Progenitor cell of endocrine pancreas (in vitro differentiated cells): ENCODE results near the gene CHFR. TPM values are rescaled to one million over a fixed set of nuclear protein-coding genes. Genes with fewer than 3 reads are reported as not detected.

Experiments
- DNase-seq: peaks from one replicate; pipeline ENCODE4 v3.0.0; 2021; ENCODE audit warnings: low spot score; ENCODE audit not compliant: unreplicated experiment
- H3K27ac Mint-ChIP-seq: 2 replicates; pipeline ENCODE4 v1.8.0; 2021; ENCODE audit warnings: mild to moderate bottlenecking, moderate library complexity, mixed read lengths
- H3K27me3 Mint-ChIP-seq: 2 replicates; pipeline ENCODE4 v1.8.0; 2021; ENCODE audit warnings: mixed read lengths
- H3K36me3 Mint-ChIP-seq: 2 replicates; pipeline ENCODE4 v1.8.0; 2022; ENCODE audit warnings: mixed read lengths; ENCODE audit not compliant: insufficient read depth
- H3K4me1 Mint-ChIP-seq: 2 replicates; pipeline ENCODE4 v1.8.0; 2021; ENCODE audit warnings: low read depth, mixed read lengths
- H3K4me3 Mint-ChIP-seq: 2 replicates; pipeline ENCODE4 v1.8.0; 2021; ENCODE audit warnings: low read depth, mild to moderate bottlenecking, moderate library complexity, mixed read lengths
- H3K9me3 Mint-ChIP-seq: 2 replicates; pipeline ENCODE4 v1.8.0; 2021; ENCODE audit warnings: low read depth, mixed read lengths
- total RNA-seq: library from RNA; stranded (reverse); gene quantifications from 2 replicates; pipeline ENCODE4 v1.2.1, GENCODE V29; 2021
- TF ChIP-seq, protein P1 (sequence below): fragments of 200-600 bp; sonication (generic); IDR thresholded peaks from one replicate; pipeline ENCODE4 v1.5.0; 2021; ENCODE audit warnings: antibody characterized with exemption, mild to moderate bottlenecking; ENCODE audit not compliant: unreplicated experiment

Gene CHFR
- total RNA-seq, 1 donor from 2014 or later: 51.4 TPM

GRCh38 chr12:132834181-132834711 is 53.2 kb downstream of the CHFR start:
- H3K27ac Mint-ChIP-seq: no peak overlapping the region
- no peak overlapping the region for H3K4me3 Mint-ChIP-seq
- peaks cover 4% of the 10 kb centered on the region for H3K36me3 Mint-ChIP-seq
- H3K27me3 Mint-ChIP-seq: no peaks in the 10 kb centered on the region
- TF ChIP-seq, protein P1, sequence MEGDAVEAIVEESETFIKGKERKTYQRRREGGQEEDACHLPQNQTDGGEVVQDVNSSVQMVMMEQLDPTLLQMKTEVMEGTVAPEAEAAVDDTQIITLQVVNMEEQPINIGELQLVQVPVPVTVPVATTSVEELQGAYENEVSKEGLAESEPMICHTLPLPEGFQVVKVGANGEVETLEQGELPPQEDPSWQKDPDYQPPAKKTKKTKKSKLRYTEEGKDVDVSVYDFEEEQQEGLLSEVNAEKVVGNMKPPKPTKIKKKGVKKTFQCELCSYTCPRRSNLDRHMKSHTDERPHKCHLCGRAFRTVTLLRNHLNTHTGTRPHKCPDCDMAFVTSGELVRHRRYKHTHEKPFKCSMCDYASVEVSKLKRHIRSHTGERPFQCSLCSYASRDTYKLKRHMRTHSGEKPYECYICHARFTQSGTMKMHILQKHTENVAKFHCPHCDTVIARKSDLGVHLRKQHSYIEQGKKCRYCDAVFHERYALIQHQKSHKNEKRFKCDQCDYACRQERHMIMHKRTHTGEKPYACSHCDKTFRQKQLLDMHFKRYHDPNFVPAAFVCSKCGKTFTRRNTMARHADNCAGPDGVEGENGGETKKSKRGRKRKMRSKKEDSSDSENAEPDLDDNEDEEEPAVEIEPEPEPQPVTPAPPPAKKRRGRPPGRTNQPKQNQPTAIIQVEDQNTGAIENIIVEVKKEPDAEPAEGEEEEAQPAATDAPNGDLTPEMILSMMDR: no peak
- no peaks in the 10 kb centered on the region for H3K9me3 Mint-ChIP-seq
- no peaks in the 10 kb centered on the region for H3K4me1 Mint-ChIP-seq
- no peak for DNase-seq

- Mint-ChIP-seq H3K27me3 (no peaks in the 10 kb centered on the region), H3K9me3 (no peaks in the 10 kb centered on the region), H3K36me3 (peaks cover 4% of the 10 kb centered on the region), H3K4me3 (no peak overlapping the region), H3K4me1 (no peaks in the 10 kb centered on the region), H3K27ac (no peak overlapping the region)
- DNase-seq: no peak
- TF ChIP-seq, protein P1: no peak
These were observed 54.1 kb downstream of the CHFR start for GRCh38 chr12:132833341-132833740.

- Mint-ChIP-seq H3K9me3 (no peaks in the 10 kb centered on the region), H3K27ac (no peak overlapping the region), H3K27me3 (no peaks in the 10 kb centered on the region), H3K4me1 (peaks cover 14% of the 10 kb centered on the region), H3K36me3 (peaks cover 7% of the 10 kb centered on the region), H3K4me3 (no peak overlapping the region)
- no peak for DNase-seq
- TF ChIP-seq, protein P1: no peak
These were observed 55.6 kb downstream of the CHFR start for GRCh38 chr12:132831771-132832170.

DNA sequence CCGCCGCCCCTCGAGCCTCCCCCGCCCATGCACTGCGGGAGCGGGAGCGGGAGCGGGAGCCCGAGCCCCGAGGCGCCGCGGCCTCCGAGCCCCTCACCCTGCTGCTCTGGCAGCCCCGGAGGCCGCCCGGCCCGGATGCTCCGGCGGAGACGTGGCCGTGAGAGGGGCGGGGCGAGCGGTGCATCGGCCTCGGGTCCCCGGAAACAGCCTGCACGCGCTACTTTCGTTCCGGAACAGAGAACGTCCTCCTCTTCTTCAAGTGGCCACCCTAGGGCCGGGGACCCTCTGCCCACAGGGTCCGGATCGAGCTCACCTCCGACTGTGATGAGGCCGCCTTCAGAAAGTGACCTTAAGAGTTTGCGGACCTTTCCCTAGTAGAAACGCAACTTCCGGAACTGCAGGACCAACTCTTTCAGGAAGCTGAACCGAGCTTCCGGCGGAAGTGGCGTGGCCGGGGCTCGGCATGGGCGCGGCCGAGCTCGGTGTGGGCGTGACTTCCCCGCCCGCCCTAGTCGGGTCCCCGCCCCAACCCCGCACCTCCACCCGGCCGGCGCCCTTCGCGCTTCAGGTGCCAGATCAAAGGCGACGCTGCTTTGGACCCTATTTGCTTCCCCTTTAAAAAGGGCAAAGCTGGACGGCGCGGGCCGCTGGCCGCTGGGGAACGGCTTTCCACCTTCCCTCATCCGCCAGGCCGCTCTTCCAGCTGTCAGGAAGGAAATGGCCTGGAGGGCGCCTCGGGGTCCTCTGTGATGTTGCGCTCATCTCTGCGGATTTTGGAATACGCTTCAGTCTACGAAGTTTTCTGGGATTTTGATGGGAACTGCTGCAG is 58.5 kb downstream of the CHFR start, which contains the start of gene GOLGA3:
GOLGA3 (minus strand) TSS at position 164 of the 829 bp plus-strand sequence. CDS start 6,741 bp downstream, outside the sequence.
- Mint-ChIP-seq H3K27ac (peak within 1 kb of the TSS; percentile 100), H3K27me3 (no peaks in the 10 kb centered on the region), H3K4me1 (peaks cover 14% of the 10 kb centered on the region), H3K9me3 (no peaks in the 10 kb centered on the region), H3K4me3 (peak within 1 kb of the TSS; percentile 98), H3K36me3 (peaks cover 12% of the 10 kb centered on the region)
- TF ChIP-seq, protein P1: no peak
- DNase-seq: peak; percentile 89

DNA sequence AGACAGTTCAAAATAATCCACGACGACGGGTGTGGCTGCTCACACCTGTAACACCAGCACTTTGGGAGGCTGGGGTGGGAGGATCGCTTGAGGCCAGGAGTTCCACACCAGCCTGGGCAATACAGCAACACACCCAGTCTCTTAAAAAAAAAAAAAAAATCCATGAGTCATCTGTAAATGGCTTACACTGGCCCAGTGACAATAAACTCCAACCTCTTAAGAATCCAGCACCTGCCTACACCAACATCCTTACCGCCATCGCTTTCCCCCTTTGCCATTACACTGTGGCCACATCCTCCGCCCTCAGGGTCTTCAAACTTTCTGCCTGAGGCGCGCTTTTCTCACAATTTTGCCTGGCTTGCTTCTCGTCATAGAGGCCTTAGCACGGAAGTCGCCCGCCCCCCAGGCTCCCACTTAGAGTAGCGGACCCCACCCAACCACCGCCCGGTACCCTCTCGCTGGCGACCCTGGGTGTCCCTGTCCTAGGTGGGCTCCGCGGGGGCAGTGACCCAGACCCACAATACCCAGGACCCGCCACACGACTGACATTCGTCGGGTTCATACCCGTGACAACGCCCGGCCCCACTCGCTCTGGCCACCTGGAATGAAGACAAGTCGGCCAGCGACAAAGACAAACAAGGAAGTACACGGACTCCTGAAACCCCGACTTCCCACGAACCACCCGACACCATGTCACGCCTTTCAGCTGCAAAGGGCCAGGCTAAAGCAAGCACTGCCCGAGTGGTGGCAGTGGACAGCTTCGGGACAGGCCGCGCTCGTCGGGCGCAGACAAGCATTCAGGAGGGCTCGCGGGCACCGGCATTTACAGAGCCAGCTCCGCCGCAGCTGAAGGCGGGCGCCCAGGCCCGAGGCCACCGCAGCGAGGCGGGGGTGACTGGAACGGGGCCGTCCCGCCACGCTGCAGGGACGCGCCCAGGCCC is 59.4 kb downstream of the CHFR start:
- Mint-ChIP-seq H3K4me1 (peaks cover 14% of the 10 kb centered on the region), H3K4me3 (peak overlapping the region; percentile 86), H3K27ac (peak overlapping the region; percentile 95), H3K36me3 (peaks cover 12% of the 10 kb centered on the region), H3K27me3 (no peaks in the 10 kb centered on the region), H3K9me3 (no peaks in the 10 kb centered on the region)
- DNase-seq: peak; percentile 18
- TF ChIP-seq, protein P1: no peak
